SK-N-SH (cell line): Measurements from ENCODE around the gene GABRG3. TPM values are rescaled to one million over a fixed set of nuclear protein-coding genes. Genes with fewer than 3 reads are reported as not detected.

Experiments
- CTCF ChIA-PET: fragments of 300-600, 350-600 bp; formaldehyde crosslinking; extraction: SDS; loops from one replicate; lab custom pipeline; 2021; lab: Yijun Ruan, JAX
- POLR2A ChIA-PET: fragments of 350-600 bp; sonication (Branson Sonifier 250); formaldehyde crosslinking; extraction: SDS; loops from one replicate; lab custom pipeline; 2020; ENCODE audit warnings: antibody characterized with exemption, inconsistent platforms; lab: Yijun Ruan, JAX
- DNase-seq: peaks from one replicate; pipeline ENCODE4 v3.0.0; 2012
- H2AFZ ChIP-seq: fragments of 200-600 bp; sonication (generic); 2 replicates; pipeline ENCODE4 v1.8.1; 2016; ENCODE audit warnings: antibody characterized with exemption, mild to moderate bottlenecking, low read depth
- H3F3A ChIP-seq: fragments of 200-600 bp; sonication (generic); replicated peaks from 2 replicates; pipeline ENCODE3; 2016; ENCODE audit warnings: antibody characterized with exemption, mild to moderate bottlenecking; ENCODE audit not compliant: insufficient read depth
- H3K27ac ChIP-seq, 2 experiments: fragments of 200-500 bp in 1 of 2; fragments of 200-600 bp in 1 of 2; sonication (Bioruptor generic) in 1 of 2; sonication (generic), shearing (Covaris generic) in 1 of 2; 2 replicates each; pipeline versions ENCODE4 v1.5.1 to v1.6.1; 2014 to 2016; ENCODE audit warnings: low read depth in 2 of 2, inconsistent platforms in 1 of 2, low read length in 1 of 2, mild to moderate bottlenecking in 1 of 2, mixed read lengths in 1 of 2
- H3K27me3 ChIP-seq: fragments of 200-600 bp; sonication (generic), shearing (Covaris generic); 2 replicates; pipeline ENCODE4 v1.6.1; 2016; ENCODE audit warnings: mixed run types; ENCODE audit not compliant: insufficient read depth
- H3K36me3 ChIP-seq, 2 experiments: fragments of 200-500 bp in 1 of 2; fragments of 200-600 bp in 1 of 2; sonication (Bioruptor generic) in 1 of 2; sonication (generic) in 1 of 2; replicated peaks in 1 of 2; 2 replicates each; pipeline versions ENCODE3 to v1.5.1; 2014 to 2016; ENCODE audit warnings: low read length in 1 of 2, mild to moderate bottlenecking in 1 of 2; ENCODE audit not compliant: insufficient read depth in 2 of 2, control insufficient read depth in 1 of 2
- H3K4me1 ChIP-seq, 2 experiments: fragments of 200-500 bp in 1 of 2; fragments of 200-600 bp in 1 of 2; sonication (Bioruptor generic) in 1 of 2; sonication (generic), shearing (Covaris generic) in 1 of 2; 2 replicates each; pipeline versions ENCODE4 v1.5.1 to v1.6.1; 2014 to 2016; ENCODE audit warnings: low read depth in 1 of 2, low read length in 1 of 2, mixed run types in 1 of 2; ENCODE audit not compliant: insufficient read depth in 2 of 2, control insufficient read depth in 1 of 2
- H3K4me2 ChIP-seq: fragments of 200-600 bp; sonication (generic), shearing (Covaris generic); 2 replicates; pipeline ENCODE4 v1.6.1; 2017; ENCODE audit warnings: mixed run types
- H3K4me3 ChIP-seq, 2 experiments: fragments of 200-500 bp in 1 of 2; fragments of 200-600 bp in 1 of 2; sonication (Bioruptor generic) in 1 of 2; sonication (generic), shearing (Covaris generic) in 1 of 2; 2 replicates each; pipeline versions ENCODE4 v1.5.1 to v1.8.1; 2014 to 2016; ENCODE audit warnings: low read depth in 2 of 2, inconsistent platforms in 1 of 2, low read length in 1 of 2, mild to moderate bottlenecking in 1 of 2, mixed read lengths in 1 of 2, moderate library complexity in 1 of 2
- H3K79me2 ChIP-seq: fragments of 200-600 bp; sonication (generic); 2 replicates; pipeline ENCODE4 v1.8.1; 2017; ENCODE audit warnings: mild to moderate bottlenecking; ENCODE audit not compliant: insufficient read depth
- H3K9ac ChIP-seq: fragments of 200-600 bp; sonication (generic); 2 replicates; pipeline ENCODE4 v1.6.1; 2017; ENCODE audit warnings: mixed run types
- H3K9me2 ChIP-seq: fragments of 200-600 bp; sonication (generic); 2 replicates; pipeline ENCODE4 v1.6.1; 2017; ENCODE audit warnings: mixed run types
- H3K9me3 ChIP-seq: fragments of 200-600 bp; sonication (generic); 2 replicates; pipeline ENCODE4 v1.6.1; 2017; ENCODE audit warnings: mixed run types, mild to moderate bottlenecking, moderate library complexity
- H4K20me1 ChIP-seq: fragments of 200-600 bp; sonication (generic); 2 replicates; pipeline ENCODE4 v1.6.1; 2017; ENCODE audit warnings: mild to moderate bottlenecking, mixed run types; ENCODE audit not compliant: insufficient read depth
- ELF1 ChIP-seq: IDR thresholded peaks from 2 replicates; pipeline ENCODE4 v1.4.0; 2012
- EP300 ChIP-seq, 2 experiments: IDR thresholded peaks; 2 replicates each; pipeline versions ENCODE4 v1.4.0 to v1.6.1; 2012; ENCODE audit warnings: borderline replicate concordance in 1 of 2, low read depth in 1 of 2, low read length in 1 of 2
- FOSL2 ChIP-seq: IDR thresholded peaks from 2 replicates; pipeline ENCODE4 v1.4.0; 2012; ENCODE audit warnings: low read depth, mild to moderate bottlenecking, moderate library complexity, borderline replicate concordance
- FOXM1 ChIP-seq: IDR thresholded peaks from 2 replicates; pipeline ENCODE4 v1.4.0; 2012; ENCODE audit warnings: low read depth, mild to moderate bottlenecking
- GABPA ChIP-seq: IDR thresholded peaks from 2 replicates; pipeline ENCODE4 v1.4.0; 2012; ENCODE audit warnings: low read depth, mild to moderate bottlenecking
- MXI1 ChIP-seq: IDR thresholded peaks from 2 replicates; pipeline ENCODE4 v1.6.1; 2012; ENCODE audit warnings: mild to moderate bottlenecking, low read depth, low read length, improper control_type of control experiment
- NRF1 ChIP-seq: IDR thresholded peaks from 2 replicates; pipeline ENCODE4 v1.6.1; 2012; ENCODE audit warnings: low read depth, mild to moderate bottlenecking, low read length
- RAD21 ChIP-seq: IDR thresholded peaks from 2 replicates; pipeline ENCODE4 v1.6.1; 2012; ENCODE audit warnings: mild to moderate bottlenecking, low read length
- RCOR1 ChIP-seq: fragments of 150-350 bp; IDR thresholded peaks from 2 replicates; pipeline ENCODE4 v1.6.1; 2017; ENCODE audit warnings: antibody characterized with exemption, low read length
- RFX5 ChIP-seq: IDR thresholded peaks from 2 replicates; pipeline ENCODE4 v1.6.1; 2012; ENCODE audit warnings: mild to moderate bottlenecking, improper control_type of control experiment, low read length
- SMC3 ChIP-seq: IDR thresholded peaks from 2 replicates; pipeline ENCODE4 v1.6.1; 2012; ENCODE audit warnings: low read depth, low read length, improper control_type of control experiment
- YY1 ChIP-seq: IDR thresholded peaks from 2 replicates; pipeline ENCODE4 v1.4.0; 2012; ENCODE audit warnings: low read depth, mild to moderate bottlenecking
- WGBS: methylation state at CpG from one replicate; pipeline ENCODE4 v1.1.6; 2017; ENCODE audit warnings: low lambda C conversion rate; 5-methylcytosine and 5-hydroxymethylcytosine counted together
- polyA plus RNA-seq, 3 experiments: library from polyadenylated mRNA; depleted of rRNA; stranded (reverse); fragments of >200 nt; gene quantifications; 2 replicates each; pipeline ENCODE4 v1.2.3, GENCODE V29; 2012
- TF ChIP-seq, protein P1 (sequence below): fragments of 200-600 bp; sonication (generic); IDR thresholded peaks from 2 replicates; pipeline ENCODE4 v1.6.1; 2017; ENCODE audit warnings: antibody characterized with exemption, mild to moderate bottlenecking, moderate library complexity
- TF ChIP-seq, protein P2 (sequence below): IDR thresholded peaks from 2 replicates; pipeline ENCODE4; 2012
- TF ChIP-seq, protein P3 (sequence below): IDR thresholded peaks from 2 replicates; pipeline ENCODE4 v1.4.0; 2012; ENCODE audit warnings: low read depth, borderline replicate concordance

GABRG3 gene
- polyA plus RNA-seq, 1 of the 3 experiments (the other 2 are of a cell fraction): not detected

DNA sequence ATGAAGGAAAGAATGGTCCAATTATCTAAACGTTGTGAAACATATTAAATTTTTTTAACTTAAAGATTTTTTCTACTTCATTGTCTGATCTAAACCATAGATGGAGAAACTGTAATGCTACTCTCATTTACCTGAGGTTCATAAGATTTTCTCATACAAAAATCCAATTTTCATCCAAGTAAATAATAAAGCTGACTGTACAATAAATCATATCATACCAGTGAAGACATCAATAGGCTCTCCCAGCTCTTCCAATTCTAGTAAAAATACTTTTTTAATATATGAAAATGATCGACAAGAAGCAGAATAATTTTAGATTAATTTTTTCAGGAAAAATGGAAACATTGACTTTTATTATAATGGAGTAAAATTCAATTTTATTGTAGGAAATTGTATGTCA, 260.8 kb downstream of the GABRG3 start (continued):
- TF ChIP-seq, protein P1, sequence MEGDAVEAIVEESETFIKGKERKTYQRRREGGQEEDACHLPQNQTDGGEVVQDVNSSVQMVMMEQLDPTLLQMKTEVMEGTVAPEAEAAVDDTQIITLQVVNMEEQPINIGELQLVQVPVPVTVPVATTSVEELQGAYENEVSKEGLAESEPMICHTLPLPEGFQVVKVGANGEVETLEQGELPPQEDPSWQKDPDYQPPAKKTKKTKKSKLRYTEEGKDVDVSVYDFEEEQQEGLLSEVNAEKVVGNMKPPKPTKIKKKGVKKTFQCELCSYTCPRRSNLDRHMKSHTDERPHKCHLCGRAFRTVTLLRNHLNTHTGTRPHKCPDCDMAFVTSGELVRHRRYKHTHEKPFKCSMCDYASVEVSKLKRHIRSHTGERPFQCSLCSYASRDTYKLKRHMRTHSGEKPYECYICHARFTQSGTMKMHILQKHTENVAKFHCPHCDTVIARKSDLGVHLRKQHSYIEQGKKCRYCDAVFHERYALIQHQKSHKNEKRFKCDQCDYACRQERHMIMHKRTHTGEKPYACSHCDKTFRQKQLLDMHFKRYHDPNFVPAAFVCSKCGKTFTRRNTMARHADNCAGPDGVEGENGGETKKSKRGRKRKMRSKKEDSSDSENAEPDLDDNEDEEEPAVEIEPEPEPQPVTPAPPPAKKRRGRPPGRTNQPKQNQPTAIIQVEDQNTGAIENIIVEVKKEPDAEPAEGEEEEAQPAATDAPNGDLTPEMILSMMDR: no peak
- TF ChIP-seq EP300 (IDR thresholded peaks at IDR 0.05; ENCODE audit: borderline replicate concordance in 1 of 2, low read depth in 1 of 2, low read length in 1 of 2) (no peak), YY1 (no peak), FOSL2 (no peak), NRF1 (no peak), MXI1 (no peak), GABPA (no peak), ELF1 (no peak)

DNA sequence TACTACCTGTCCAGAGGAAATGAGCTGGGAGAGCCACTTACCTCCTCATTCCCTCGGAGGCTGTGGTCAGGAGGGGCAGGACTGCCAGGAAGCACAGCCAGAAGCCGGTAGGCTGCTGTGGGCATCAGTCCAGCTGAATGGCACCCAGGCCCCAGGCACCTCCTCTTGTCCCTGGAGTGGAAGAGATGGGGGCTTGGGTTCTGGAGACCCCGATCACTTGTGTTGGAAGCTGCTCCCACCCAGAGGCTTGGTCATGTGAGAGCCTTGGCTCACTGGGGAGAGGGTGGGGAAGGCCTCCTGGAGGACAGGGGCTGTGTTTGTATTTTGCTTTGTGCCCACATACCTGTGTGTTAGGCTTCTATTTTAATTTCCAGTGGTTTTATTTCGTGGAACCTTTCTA, 261.9 kb downstream of the GABRG3 start:
- Histone ChIP-seq H3K27ac (no peak overlapping the region), H3K9ac (no peak overlapping the region), H4K20me1 (no peaks in the 10 kb centered on the region), H3K4me2 (no peak overlapping the region), H3K79me2 (no peaks in the 10 kb centered on the region), H2AFZ (no peak overlapping the region), H3K36me3 (no peaks in the 10 kb centered on the region), H3K4me1 (peaks cover 0 to 21% of the 10 kb centered on the region in 2 experiments; a peak in 2 of 4 replicates), H3K9me3 (no peaks in the 10 kb centered on the region; the same call in 1 of the 2 replicates), H3K27me3 (no peaks in the 10 kb centered on the region), H3K4me3 (no peak overlapping the region), H3K9me2 (no peaks in the 10 kb centered on the region), H3F3A (no peaks in the 10 kb centered on the region)
- TF ChIP-seq, protein P2, sequence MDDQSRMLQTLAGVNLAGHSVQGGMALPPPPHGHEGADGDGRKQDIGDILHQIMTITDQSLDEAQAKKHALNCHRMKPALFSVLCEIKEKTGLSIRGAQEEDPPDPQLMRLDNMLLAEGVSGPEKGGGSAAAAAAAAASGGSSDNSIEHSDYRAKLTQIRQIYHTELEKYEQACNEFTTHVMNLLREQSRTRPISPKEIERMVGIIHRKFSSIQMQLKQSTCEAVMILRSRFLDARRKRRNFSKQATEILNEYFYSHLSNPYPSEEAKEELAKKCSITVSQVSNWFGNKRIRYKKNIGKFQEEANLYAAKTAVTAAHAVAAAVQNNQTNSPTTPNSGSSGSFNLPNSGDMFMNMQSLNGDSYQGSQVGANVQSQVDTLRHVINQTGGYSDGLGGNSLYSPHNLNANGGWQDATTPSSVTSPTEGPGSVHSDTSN: no peak
- TF ChIP-seq, protein P3, sequence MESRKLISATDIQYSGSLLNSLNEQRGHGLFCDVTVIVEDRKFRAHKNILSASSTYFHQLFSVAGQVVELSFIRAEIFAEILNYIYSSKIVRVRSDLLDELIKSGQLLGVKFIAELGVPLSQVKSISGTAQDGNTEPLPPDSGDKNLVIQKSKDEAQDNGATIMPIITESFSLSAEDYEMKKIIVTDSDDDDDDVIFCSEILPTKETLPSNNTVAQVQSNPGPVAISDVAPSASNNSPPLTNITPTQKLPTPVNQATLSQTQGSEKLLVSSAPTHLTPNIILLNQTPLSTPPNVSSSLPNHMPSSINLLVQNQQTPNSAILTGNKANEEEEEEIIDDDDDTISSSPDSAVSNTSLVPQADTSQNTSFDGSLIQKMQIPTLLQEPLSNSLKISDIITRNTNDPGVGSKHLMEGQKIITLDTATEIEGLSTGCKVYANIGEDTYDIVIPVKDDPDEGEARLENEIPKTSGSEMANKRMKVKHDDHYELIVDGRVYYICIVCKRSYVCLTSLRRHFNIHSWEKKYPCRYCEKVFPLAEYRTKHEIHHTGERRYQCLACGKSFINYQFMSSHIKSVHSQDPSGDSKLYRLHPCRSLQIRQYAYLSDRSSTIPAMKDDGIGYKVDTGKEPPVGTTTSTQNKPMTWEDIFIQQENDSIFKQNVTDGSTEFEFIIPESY: no peak
- TF ChIP-seq FOXM1 (no peak), RCOR1 (no peak), YY1 (no peak), SMC3 (no peak), RAD21 (no peak), NRF1 (no peak), RFX5 (no peak)
- POLR2A ChIA-PET: no interaction called here
- WGBS: 29% methylated on average over 3 of the region's 4 CpGs
- DNase-seq: no peak
- CTCF ChIA-PET: no interaction called here
